GM10266 (cell line): ENCODE measurements around the gene NKAIN1.

ENCODE experiments used
- DNase-seq: peaks from one replicate; pipeline ENCODE4 v3.0.0; 2012; ENCODE audit errors: extremely low spot score
- CTCF ChIP-seq: IDR thresholded peaks from 2 replicates; pipeline ENCODE4 v1.5.1; 2012; ENCODE audit warnings: mild to moderate bottlenecking, low read depth; ENCODE audit not compliant: control insufficient read depth, insufficient read depth; ENCODE audit errors: missing control alignments

Gene NKAIN1

GRCh38 chr1:31153423-31153822 is 86.3 kb downstream of the NKAIN1 start:
- DNase-seq = no peak
- no peak for TF ChIP-seq CTCF

GRCh38 chr1:31152181-31152795 is 87.4 kb downstream of the NKAIN1 start:
- no peak for DNase-seq
- no peak for TF ChIP-seq CTCF

- DNase-seq = no peak
Measured at GRCh38 chr1:31151402-31151801, 88.3 kb downstream of the NKAIN1 start.

GRCh38 chr1:31148409-31148808 is 91.3 kb downstream of the NKAIN1 start:
- no peak for TF ChIP-seq CTCF

More at GRCh38 chr1:31151402-31151801, 88.3 kb downstream of the NKAIN1 start:
- no peak for TF ChIP-seq CTCF

GRCh38 chr1:31145648-31146047 is 94.0 kb downstream of the NKAIN1 start:
- no peak for DNase-seq
- TF ChIP-seq CTCF = no peak

More at GRCh38 chr1:31148409-31148808, 91.3 kb downstream of the NKAIN1 start:
- DNase-seq = no peak

GRCh38 chr1:31144442-31144841 is 95.2 kb downstream of the NKAIN1 start:
- DNase-seq = no peak
- no peak for TF ChIP-seq CTCF

- no peak for TF ChIP-seq CTCF
- DNase-seq = no peak
Measured at GRCh38 chr1:31143455-31143854, 96.2 kb downstream of the NKAIN1 start.
